Naive thymus-derived CD4-positive, alpha-beta T cell (primary cell): ENCODE data around the gene PLPPR4. TPM values are rescaled to one million over a fixed set of nuclear protein-coding genes. Genes with fewer than 3 reads are reported as not detected.

Experiments used
- ATAC-seq: fragments of 150-1000 bp; cut with Tn5 transposase; 2 replicates; pipeline ENCODE4 v1.10.0; 2021; ENCODE audit warnings: mild to moderate bottlenecking, moderate library complexity
- CTCF ChIA-PET: fragments of 350-600 bp; sonication (Branson Sonifier 250); formaldehyde crosslinking; loops from one replicate; lab custom pipeline; 2021; ENCODE audit warnings: antibody characterized with exemption; lab: Charles Lee
- POLR2A ChIA-PET: fragments of 350-600 bp; sonication (Branson Sonifier 250); formaldehyde crosslinking; loops from one replicate; lab custom pipeline; 2021; ENCODE audit warnings: antibody characterized with exemption, inconsistent platforms; lab: Charles Lee
- DNase-seq, 9 donors: peaks; one replicate each; pipeline versions ENCODE4 v3.0.0 to v3.0.0-alpha.2; 2020 to 2022; ENCODE audit warnings: mixed read lengths in 1 of 9
- H3K27ac ChIP-seq: one replicate; pipeline ENCODE4 v1.7.0; 2013; ENCODE audit warnings: mild to moderate bottlenecking, low read depth, low read length, moderate library complexity
- H3K27me3 ChIP-seq, 2 donors: one replicate each; pipeline ENCODE4 v1.7.0; 2013; ENCODE audit warnings: low read length in 2 of 2, mild to moderate bottlenecking in 2 of 2, moderate library complexity in 2 of 2; ENCODE audit not compliant: control insufficient read depth in 2 of 2, insufficient read depth in 2 of 2
- H3K36me3 ChIP-seq, 3 experiments: 1 replicate in 2 of 3; 2 replicates in 1 of 3; pipeline ENCODE4 v1.7.0; 2013; ENCODE audit warnings: low read length in 3 of 3, mild to moderate bottlenecking in 3 of 3, moderate library complexity in 1 of 3; ENCODE audit not compliant: insufficient read depth in 3 of 3, control insufficient read depth in 2 of 3
- H3K4me1 ChIP-seq, 2 donors: one replicate each; pipeline ENCODE4 v1.7.0; 2013; ENCODE audit warnings: low read length in 2 of 2, mild to moderate bottlenecking in 2 of 2, moderate library complexity in 1 of 2; ENCODE audit not compliant: control insufficient read depth in 2 of 2, insufficient read depth in 2 of 2
- H3K4me3 ChIP-seq: 2 replicates; pipeline ENCODE4 v1.7.0; 2013; ENCODE audit warnings: mild to moderate bottlenecking, low read length
- H3K9me3 ChIP-seq, 3 experiments: 1 replicate in 2 of 3; 2 replicates in 1 of 3; pipeline ENCODE4 v1.7.0; 2013; ENCODE audit warnings: low read length in 3 of 3; ENCODE audit not compliant: control insufficient read depth in 2 of 3
- H3K27ac Mint-ChIP-seq, 9 donors: one replicate each; pipeline ENCODE4 v1.8.0; 2020 to 2022; ENCODE audit warnings: mixed read lengths in 9 of 9, mild to moderate bottlenecking in 8 of 9, moderate library complexity in 5 of 9, inconsistent platforms in 2 of 9
- H3K27me3 Mint-ChIP-seq, 5 donors: one replicate each; pipeline ENCODE4 v1.8.0; 2021 to 2022; ENCODE audit warnings: mixed read lengths in 5 of 5, mild to moderate bottlenecking in 1 of 5
- H3K36me3 Mint-ChIP-seq, 5 donors: one replicate each; pipeline ENCODE4 v1.8.0; 2020 to 2022; ENCODE audit warnings: mixed read lengths in 5 of 5, mild to moderate bottlenecking in 3 of 5, inconsistent platforms in 1 of 5
- H3K4me1 Mint-ChIP-seq, 7 donors: one replicate each; pipeline ENCODE4 v1.8.0; 2020 to 2022; ENCODE audit warnings: mixed read lengths in 7 of 7, mild to moderate bottlenecking in 3 of 7, inconsistent platforms in 1 of 7
- H3K4me3 Mint-ChIP-seq, 10 donors: one replicate each; pipeline ENCODE4 v1.8.0; 2020 to 2022; ENCODE audit warnings: mild to moderate bottlenecking in 10 of 10, mixed read lengths in 10 of 10, moderate library complexity in 6 of 10, inconsistent platforms in 2 of 10
- H3K9me3 Mint-ChIP-seq, 11 donors: one replicate each; pipeline ENCODE4 v1.8.0; 2020 to 2022; ENCODE audit warnings: mixed read lengths in 11 of 11, mild to moderate bottlenecking in 4 of 11, inconsistent platforms in 1 of 11, moderate library complexity in 1 of 11
- intact Hi-C, 2 donors: fragments of 100-400 bp; cut with micrococcal nuclease; formaldehyde crosslinking; loops; one replicate each; pipeline ENCODE4 v1.15.1; 2023
- polyA plus RNA-seq, 2 donors: library from polyadenylated mRNA; unstranded; fragments of 300-500 nt; fragmentation: Illumina TruSeq; gene quantifications; one replicate each; pipeline ENCODE4 v1.2.3, GENCODE V29; 2021
- total RNA-seq, 6 experiments: library from RNA in 5 of 6; stranded (reverse) in 5 of 6; gene quantifications; 1 replicate in 5 of 6; 2 replicates in 1 of 6; pipeline ENCODE4 v1.2.3 and lab custom pipeline; 2021 to 2026

PLPPR4 gene
- total and polyA plus RNA-seq, 7 experiments from 2014 or later = not detected

GRCh38 chr1:99228153-99228552 lies 36.1 kb upstream of the PLPPR4 start:
- no peak overlapping the region for H3K4me3 ChIP-seq
- H3K27ac ChIP-seq = no peak overlapping the region
- ChIA-PET POLR2A (no interaction called here), CTCF (no interaction called here)
- Mint-ChIP-seq H3K4me3 (no peak overlapping the region), H3K27me3 (peaks cover 3 to 16% (median 7%) of the 10 kb centered on the region in 5 donors), H3K27ac (no peak overlapping the region), H3K9me3 (peaks cover 0 to 2% (median 0%) of the 10 kb centered on the region in 11 donors), H3K36me3 (no peaks in the 10 kb centered on the region), H3K4me1 (peaks cover 0 to 2% (median 0%) of the 10 kb centered on the region in 7 donors)
- no peaks in the 10 kb centered on the region for H3K27me3 ChIP-seq
- DNase-seq = no peak
- no peaks in the 10 kb centered on the region for H3K4me1 ChIP-seq
- H3K9me3 ChIP-seq = no peaks in the 10 kb centered on the region
- H3K36me3 ChIP-seq = no peaks in the 10 kb centered on the region
- intact Hi-C loops = no loop called here
- ATAC-seq = no peak

DNA sequence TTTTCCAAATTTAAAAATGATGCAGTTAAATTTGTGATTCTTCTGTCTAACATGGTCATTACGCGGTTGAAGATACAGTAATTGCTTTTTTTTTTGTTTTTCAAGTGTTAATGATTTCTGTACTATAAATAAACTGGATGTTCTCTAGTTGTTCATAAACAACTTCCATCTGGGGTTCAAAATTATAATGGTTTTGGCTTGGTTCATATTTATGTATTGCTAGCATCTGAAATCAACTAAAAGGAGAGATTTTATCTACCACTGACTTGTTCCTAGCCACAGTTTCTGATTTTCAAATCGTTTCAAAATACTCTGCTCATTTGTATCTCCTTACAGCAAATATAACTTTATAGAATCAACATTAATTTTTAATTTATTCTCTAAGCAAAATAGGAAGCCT lies 35.2 kb upstream of the PLPPR4 start:
- ATAC-seq = no peak
- DNase-seq = no peak
- CTCF ChIA-PET = no interaction called here
- H3K4me3 Mint-ChIP-seq = no peak overlapping the region
- peaks cover 0 to 16% (median 7%) of the 10 kb centered on the region in 5 donors for H3K27me3 Mint-ChIP-seq
- intact Hi-C loops = no loop called here
- H3K27ac Mint-ChIP-seq = no peak overlapping the region
- no peaks in the 10 kb centered on the region for H3K36me3 Mint-ChIP-seq
- peaks cover 0 to 2% (median 0%) of the 10 kb centered on the region in 11 donors for H3K9me3 Mint-ChIP-seq
- Histone ChIP-seq H3K27me3 (no peaks in the 10 kb centered on the region), H3K27ac (no peak overlapping the region), H3K4me1 (no peaks in the 10 kb centered on the region), H3K4me3 (no peak overlapping the region), H3K9me3 (no peaks in the 10 kb centered on the region), H3K36me3 (no peaks in the 10 kb centered on the region)
- POLR2A ChIA-PET = no interaction called here
- H3K4me1 Mint-ChIP-seq = peaks cover 0 to 2% (median 0%) of the 10 kb centered on the region in 7 donors

GRCh38 chr1:99230695-99231094 lies 33.6 kb upstream of the PLPPR4 start:
- H3K4me1 Mint-ChIP-seq = peaks cover 0 to 2% (median 0%) of the 10 kb centered on the region in 7 donors
- ChIA-PET POLR2A (no interaction called here), CTCF (no interaction called here)
- no peaks in the 10 kb centered on the region for H3K36me3 ChIP-seq
- no peak overlapping the region for H3K4me3 ChIP-seq
- no peak overlapping the region for H3K27ac Mint-ChIP-seq
- intact Hi-C loops = no loop called here
- no peak for ATAC-seq
- H3K27me3 Mint-ChIP-seq = peaks cover 0 to 11% (median 7%) of the 10 kb centered on the region in 5 donors
- no peaks in the 10 kb centered on the region for H3K36me3 Mint-ChIP-seq
- H3K4me3 Mint-ChIP-seq = no peak overlapping the region
- H3K27ac ChIP-seq = no peak overlapping the region
- no peaks in the 10 kb centered on the region for H3K9me3 Mint-ChIP-seq
- H3K4me1 ChIP-seq = no peaks in the 10 kb centered on the region
- H3K27me3 ChIP-seq = no peaks in the 10 kb centered on the region
- H3K9me3 ChIP-seq = no peaks in the 10 kb centered on the region
- DNase-seq = no peak

DNA sequence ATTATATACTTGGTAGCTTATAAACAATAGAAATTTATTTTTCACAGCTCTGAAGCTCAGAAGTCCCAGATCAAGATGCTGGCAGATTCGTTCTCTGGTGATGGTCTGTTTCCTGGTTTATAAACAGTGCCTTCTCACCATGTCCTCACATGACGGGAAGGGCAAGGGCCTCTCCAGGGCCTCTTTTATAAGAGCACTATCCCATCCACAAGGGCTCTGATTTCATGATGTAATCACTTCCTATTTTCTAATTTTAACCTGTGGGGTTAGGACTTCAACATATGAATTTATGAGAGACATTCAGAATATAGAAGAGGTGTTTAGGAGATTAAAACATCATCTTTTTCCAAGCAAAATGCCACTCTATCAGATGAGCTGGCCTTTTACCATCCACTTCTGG lies 32.1 kb upstream of the PLPPR4 start:
- Mint-ChIP-seq H3K9me3 (no peaks in the 10 kb centered on the region), H3K4me3 (no peak overlapping the region), H3K4me1 (no peaks in the 10 kb centered on the region), H3K27me3 (peaks cover 0 to 7% (median 5%) of the 10 kb centered on the region in 5 donors), H3K36me3 (no peaks in the 10 kb centered on the region), H3K27ac (no peak overlapping the region)
- H3K4me3 ChIP-seq = no peak overlapping the region
- intact Hi-C loops = no loop called here
- ATAC-seq (no peak), DNase-seq (no peak)
- H3K4me1 ChIP-seq = no peaks in the 10 kb centered on the region
- POLR2A ChIA-PET = no interaction called here
- H3K9me3 ChIP-seq = no peaks in the 10 kb centered on the region
- H3K27ac ChIP-seq = no peak overlapping the region
- CTCF ChIA-PET = no interaction called here
- H3K36me3 ChIP-seq = no peaks in the 10 kb centered on the region
- no peaks in the 10 kb centered on the region for H3K27me3 ChIP-seq

- H3K4me1 ChIP-seq = no peaks in the 10 kb centered on the region
- Mint-ChIP-seq H3K4me3 (no peak overlapping the region), H3K9me3 (no peaks in the 10 kb centered on the region), H3K27me3 (peaks cover 0 to 5% (median 3%) of the 10 kb centered on the region in 5 donors), H3K36me3 (no peaks in the 10 kb centered on the region), H3K4me1 (no peaks in the 10 kb centered on the region), H3K27ac (no peak overlapping the region)
- intact Hi-C loops = no loop called here
- no peak overlapping the region for H3K27ac ChIP-seq
- no peaks in the 10 kb centered on the region for H3K27me3 ChIP-seq
- DNase-seq (no peak), ATAC-seq (no peak)
- POLR2A ChIA-PET = no interaction called here
- H3K4me3 ChIP-seq = no peak overlapping the region
- CTCF ChIA-PET = no interaction called here
- H3K9me3 ChIP-seq = no peaks in the 10 kb centered on the region
- no peaks in the 10 kb centered on the region for H3K36me3 ChIP-seq
Observed at GRCh38 chr1:99233446-99233845, 30.8 kb upstream of the PLPPR4 start.

DNA sequence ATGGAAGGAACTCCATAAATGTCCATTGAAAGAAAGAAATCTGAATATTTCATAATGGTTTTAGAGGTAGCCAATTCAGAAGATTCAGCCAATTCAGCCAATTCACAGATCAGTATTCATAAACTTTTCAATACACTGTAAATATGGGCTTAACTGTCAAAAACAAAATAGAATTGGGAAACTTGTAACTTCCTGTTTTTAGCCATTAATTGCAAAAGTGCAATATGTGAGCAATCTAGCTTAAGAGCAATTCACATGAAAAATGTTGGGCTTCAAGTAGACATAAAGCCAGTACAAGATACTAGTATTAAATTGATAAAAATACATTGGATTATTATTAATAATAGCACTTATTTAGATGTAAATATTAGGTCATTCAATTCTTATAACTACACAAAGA lies 27.5 kb upstream of the PLPPR4 start:
- Histone ChIP-seq H3K4me1 (no peaks in the 10 kb centered on the region), H3K36me3 (no peaks in the 10 kb centered on the region), H3K27me3 (peaks cover 0 to 4% of the 10 kb centered on the region in 2 donors), H3K9me3 (no peaks in the 10 kb centered on the region), H3K27ac (no peak overlapping the region), H3K4me3 (no peak overlapping the region)
- POLR2A ChIA-PET = no interaction called here
- intact Hi-C loops = no loop called here
- CTCF ChIA-PET = no interaction called here
- Mint-ChIP-seq H3K4me3 (no peak overlapping the region), H3K4me1 (peaks cover 0 to 2% (median 0%) of the 10 kb centered on the region in 7 donors), H3K27me3 (peaks cover 0 to 10% (median 6%) of the 10 kb centered on the region in 5 donors), H3K27ac (no peak overlapping the region), H3K9me3 (peaks cover 0 to 3% (median 0%) of the 10 kb centered on the region in 11 donors), H3K36me3 (no peaks in the 10 kb centered on the region)
- DNase-seq (no peak), ATAC-seq (no peak)

DNA sequence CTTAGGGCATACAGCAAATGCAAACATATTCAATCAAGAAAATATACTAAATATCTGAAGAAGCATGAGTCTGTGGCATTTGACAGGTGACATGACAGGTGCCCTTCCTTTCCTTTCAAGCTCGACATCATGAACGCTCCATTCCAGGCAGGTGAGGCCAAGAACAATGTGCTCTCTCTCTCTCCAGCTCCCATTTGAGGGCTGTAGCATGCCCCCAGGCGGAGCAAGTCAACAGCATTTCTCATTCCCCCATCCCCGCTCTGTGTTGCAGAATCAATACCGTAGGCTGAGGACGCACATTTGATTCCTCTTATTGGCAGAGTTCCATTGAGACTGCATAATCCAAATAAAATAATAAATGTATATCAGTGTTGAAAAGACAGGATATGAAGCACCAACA lies 24.6 kb upstream of the PLPPR4 start:
- Histone ChIP-seq H3K36me3 (no peaks in the 10 kb centered on the region), H3K4me1 (no peaks in the 10 kb centered on the region), H3K27ac (no peak overlapping the region), H3K27me3 (peaks cover 0 to 4% of the 10 kb centered on the region in 2 donors), H3K4me3 (no peak overlapping the region), H3K9me3 (no peaks in the 10 kb centered on the region)
- ATAC-seq (no peak), DNase-seq (no peak)
- Mint-ChIP-seq H3K4me3 (no peak overlapping the region), H3K36me3 (no peaks in the 10 kb centered on the region), H3K27me3 (peaks cover 0 to 20% (median 14%) of the 10 kb centered on the region in 5 donors), H3K9me3 (peaks cover 0 to 10% (median under 1%) of the 10 kb centered on the region in 11 donors), H3K27ac (no peak overlapping the region), H3K4me1 (peaks cover 0 to 2% (median 0%) of the 10 kb centered on the region in 7 donors)
- CTCF ChIA-PET = no interaction called here
- POLR2A ChIA-PET = no interaction called here
- intact Hi-C loops = no loop called here
